ENCODE results near the gene NFIA. TPM values are rescaled to one million over a fixed set of nuclear protein-coding genes. Genes with fewer than 3 reads are reported as not detected.

The NFIA gene
- total RNA-seq, 8 experiments from 2014 or later: 1.0 to 57.6 (median 9.2) TPM

GRCh38 chr1:61378494-61379180, 296.3 kb downstream of the NFIA start:
- H3K4me3 ChIP-seq: no peak overlapping the region
- H3K4me1 ChIP-seq (replicated peaks in 1 of 2): no peaks in the 10 kb centered on the region
- 33 to 100% (median 80%) methylated on average over 1 to 4 of the region's 4 CpGs; no CpG with 5 or more reads in 1 of the 10 experiments for WGBS, 10 experiments
- H3K27ac ChIP-seq: no peak overlapping the region
- in situ Hi-C loops (cut with MboI; ENCODE audit: low pct_unique_long_range_greater_than_20kb in 2 of 9, low sequenced_read_pairs in 9 of 9, unreplicated experiment in 9 of 9): no loop called here
- ATAC-seq (replicated peaks in 6 of 8): no peak

- Histone ChIP-seq H3K4me1 (replicated peaks in 1 of 2) (no peaks in the 10 kb centered on the region), H3K27ac (no peak overlapping the region), H3K4me3 (no peak overlapping the region)
- in situ Hi-C loops (cut with MboI; ENCODE audit: low pct_unique_long_range_greater_than_20kb in 2 of 9, low sequenced_read_pairs in 9 of 9, unreplicated experiment in 9 of 9): no loop called here
- WGBS, 10 experiments: 92 to 100% (median 100%) methylated on average over 1 to 2 of the region's 2 CpGs; no CpG with 5 or more reads in 3 of the 10 experiments
- no peak for ATAC-seq (replicated peaks in 6 of 8)
Measured at GRCh38 chr1:61379693-61380092, 297.3 kb downstream of the NFIA start.

GRCh38 chr1:61380561-61380960, 298.2 kb downstream of the NFIA start:
- Histone ChIP-seq H3K4me3 (no peak overlapping the region), H3K27ac (no peak overlapping the region), H3K4me1 (replicated peaks in 1 of 2) (no peaks in the 10 kb centered on the region)
- no peak for ATAC-seq (replicated peaks in 6 of 8)
- in situ Hi-C loops (cut with MboI; ENCODE audit: low pct_unique_long_range_greater_than_20kb in 2 of 9, low sequenced_read_pairs in 9 of 9, unreplicated experiment in 9 of 9): no loop called here
- 33 to 100% (median 95%) methylated on average over 2 to 3 of the region's 3 CpGs for WGBS, 10 experiments

- WGBS, 10 experiments: 90 to 100% (median 100%) methylated on average over 1 to 3 of the region's 3 CpGs; no CpG with 5 or more reads in 2 of the 10 experiments
- Histone ChIP-seq H3K4me1 (replicated peaks in 1 of 2) (peaks cover 0 to under 1% of the 10 kb centered on the region in 2 donors), H3K27ac (no peak overlapping the region), H3K4me3 (no peak overlapping the region)
- in situ Hi-C loops (cut with MboI; ENCODE audit: low pct_unique_long_range_greater_than_20kb in 2 of 9, low sequenced_read_pairs in 9 of 9, unreplicated experiment in 9 of 9): no loop called here
- ATAC-seq (replicated peaks in 6 of 8): no peak
Measured at GRCh38 chr1:61386323-61386722, 304.0 kb downstream of the NFIA start.

- in situ Hi-C loops (cut with MboI; ENCODE audit: low pct_unique_long_range_greater_than_20kb in 2 of 9, low sequenced_read_pairs in 9 of 9, unreplicated experiment in 9 of 9): no loop called here
- peak in 3 of 8 experiments; percentile 41 to 72 (median 53) for ATAC-seq (replicated peaks in 6 of 8)
Measured at GRCh38 chr1:61386770-61387169, 304.4 kb downstream of the NFIA start.

GRCh38 chr1:61387829-61388228, 305.5 kb downstream of the NFIA start:
- in situ Hi-C loops (cut with MboI; ENCODE audit: low pct_unique_long_range_greater_than_20kb in 2 of 9, low sequenced_read_pairs in 9 of 9, unreplicated experiment in 9 of 9): no loop called here
- peaks cover 9 to 15% of the 10 kb centered on the region in 2 donors for H3K4me1 ChIP-seq (replicated peaks in 1 of 2)
- ATAC-seq (replicated peaks in 6 of 8): no peak
- H3K4me3 ChIP-seq: no peak overlapping the region
- WGBS, 10 experiments: 43 to 100% (median 93%) methylated on average over 1 to 3 of the region's 3 CpGs; no CpG with 5 or more reads in 1 of the 10 experiments
- H3K27ac ChIP-seq: no peak overlapping the region

More at GRCh38 chr1:61386770-61387169, 304.4 kb downstream of the NFIA start:
- 83 to 100% (median 100%) methylated on average over 1 to 2 of the region's 2 CpGs; no CpG with 5 or more reads in 3 of the 10 experiments for WGBS, 10 experiments
- Histone ChIP-seq H3K27ac (no peak overlapping the region), H3K4me3 (no peak overlapping the region), H3K4me1 (replicated peaks in 1 of 2) (peaks cover 0 to 5% of the 10 kb centered on the region in 2 donors)

- Histone ChIP-seq H3K4me3 (no peak overlapping the region), H3K4me1 (replicated peaks in 1 of 2) (peaks cover 12 to 17% of the 10 kb centered on the region in 2 donors), H3K27ac (no peak overlapping the region)
- in situ Hi-C loops (cut with MboI; ENCODE audit: low pct_unique_long_range_greater_than_20kb in 2 of 9, low sequenced_read_pairs in 9 of 9, unreplicated experiment in 9 of 9): no loop called here
- no peak for ATAC-seq (replicated peaks in 6 of 8)
- 14 to 100% (median 88%) methylated on average over 1 of the region's 1 CpG; no CpG with 5 or more reads in 2 of the 10 experiments for WGBS, 10 experiments
Measured at GRCh38 chr1:61388566-61388965, 306.2 kb downstream of the NFIA start.

- Histone ChIP-seq H3K4me1 (replicated peaks in 1 of 2) (peaks cover 12 to 17% of the 10 kb centered on the region in 2 donors), H3K4me3 (no peak overlapping the region), H3K27ac (no peak overlapping the region)
- 80 to 100% (median 90%) methylated on average over 1 to 3 of the region's 3 CpGs for WGBS, 10 experiments
- no peak for ATAC-seq (replicated peaks in 6 of 8)
- in situ Hi-C loops (cut with MboI; ENCODE audit: low pct_unique_long_range_greater_than_20kb in 2 of 9, low sequenced_read_pairs in 9 of 9, unreplicated experiment in 9 of 9): no loop called here
Measured at GRCh38 chr1:61389194-61389925, 307.0 kb downstream of the NFIA start.

- in situ Hi-C loops (cut with MboI; ENCODE audit: low pct_unique_long_range_greater_than_20kb in 2 of 9, low sequenced_read_pairs in 9 of 9, unreplicated experiment in 9 of 9): no loop called here
- ATAC-seq (replicated peaks in 6 of 8): no peak
- H3K4me1 ChIP-seq (replicated peaks in 1 of 2): peaks cover 12 to 17% of the 10 kb centered on the region in 2 donors
- WGBS, 10 experiments: 80 to 96% (median 91%) methylated on average over 4 to 11 of the region's 11 CpGs
- H3K4me3 ChIP-seq: no peak overlapping the region
- no peak overlapping the region for H3K27ac ChIP-seq
Measured at GRCh38 chr1:61389926-61390845, 307.8 kb downstream of the NFIA start.

GRCh38 chr1:61391730-61392129, 309.4 kb downstream of the NFIA start:
- H3K4me1 ChIP-seq (replicated peaks in 1 of 2): peaks cover 17% of the 10 kb centered on the region in 2 donors
- 40 to 100% (median 74%) methylated on average over 1 to 4 of the region's 4 CpGs; no CpG with 5 or more reads in 1 of the 10 experiments for WGBS, 10 experiments
- no peak overlapping the region for H3K27ac ChIP-seq
- ATAC-seq (replicated peaks in 6 of 8): peak in 1 of 8 experiments; percentile 9
- in situ Hi-C loops (cut with MboI; ENCODE audit: low pct_unique_long_range_greater_than_20kb in 2 of 9, low sequenced_read_pairs in 9 of 9, unreplicated experiment in 9 of 9): no loop called here
- no peak overlapping the region for H3K4me3 ChIP-seq

- in situ Hi-C loops (cut with MboI; ENCODE audit: low pct_unique_long_range_greater_than_20kb in 2 of 9, low sequenced_read_pairs in 9 of 9, unreplicated experiment in 9 of 9): no loop called here
- ATAC-seq (replicated peaks in 6 of 8): peak in 4 of 8 experiments; percentile 17 to 44 (median 24)
- Histone ChIP-seq H3K27ac (peak overlapping the region in 1 of 2 donors; percentile 30), H3K4me1 (replicated peaks in 1 of 2) (peaks cover 17% of the 10 kb centered on the region in 2 donors), H3K4me3 (no peak overlapping the region)
- WGBS, 10 experiments: 40 to 100% (median 78%) methylated on average over 2 to 10 of the region's 11 CpGs
Measured at GRCh38 chr1:61392409-61393242, 310.3 kb downstream of the NFIA start.

GRCh38 chr1:61393575-61393974, 311.2 kb downstream of the NFIA start:
- H3K4me1 ChIP-seq (replicated peaks in 1 of 2): peaks cover 17% of the 10 kb centered on the region in 2 donors
- in situ Hi-C loops (cut with MboI; ENCODE audit: low pct_unique_long_range_greater_than_20kb in 2 of 9, low sequenced_read_pairs in 9 of 9, unreplicated experiment in 9 of 9): no loop called here
- 60 to 100% (median 93%) methylated on average over 1 to 3 of the region's 3 CpGs; no CpG with 5 or more reads in 3 of the 10 experiments for WGBS, 10 experiments
- no peak for ATAC-seq (replicated peaks in 6 of 8)
- no peak overlapping the region for H3K27ac ChIP-seq
- H3K4me3 ChIP-seq: no peak overlapping the region

Data from motor neuron (in vitro differentiated cells).